ENCODE data around the gene THSD4. TPM values are rescaled to one million over a fixed set of nuclear protein-coding genes. Genes with fewer than 3 reads are reported as not detected.

Gene THSD4
- total and polyA plus RNA-seq, 2 of the 4 experiments (the other 2 are of a cell fraction): 25.5 to 31.1 TPM

DNA sequence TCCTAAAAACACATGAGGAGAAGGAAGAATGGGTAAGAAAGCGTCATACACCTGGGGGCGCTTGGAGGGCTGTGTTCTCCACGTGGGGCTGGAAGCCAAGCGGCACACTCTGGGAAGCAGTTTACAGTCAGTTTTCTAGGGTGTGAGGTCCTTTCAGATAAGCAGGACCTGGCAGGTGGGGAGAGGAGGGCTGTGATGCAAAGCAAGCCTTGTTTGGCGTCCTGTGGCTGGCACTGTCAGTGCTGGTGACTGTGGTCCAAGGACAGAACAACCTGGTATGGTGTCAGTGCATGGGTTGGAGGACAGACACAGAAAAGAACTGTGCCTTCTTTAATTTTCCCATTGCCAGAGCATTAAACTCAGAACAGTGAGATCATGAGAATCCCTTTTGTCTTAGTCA, 434.4 kb downstream of the THSD4 start:
- no TSS peak for BruUV-seq (replicated peaks)
- Histone ChIP-seq H3K9me3 (ENCODE audit: control insufficient read depth, insufficient read depth, low read length) (no peaks in the 10 kb centered on the region), H3K4me3 (ENCODE audit: insufficient read depth, low read depth, low read length) (no peak overlapping the region), H3K27ac (ENCODE audit: insufficient read depth, low read length) (no peak overlapping the region), H4K5ac (ENCODE audit: low read depth, low read length) (no peak overlapping the region), H3K27me3 (ENCODE audit: control insufficient read depth, insufficient read depth, low read length) (no peaks in the 10 kb centered on the region), H2BK20ac (ENCODE audit: low read depth, low read length) (no peak overlapping the region), H3K18ac (ENCODE audit: low read depth, low read length) (no peak overlapping the region), H3K56ac (ENCODE audit: extremely low read depth, insufficient read depth, low read length) (no peak overlapping the region), H2BK120ac (ENCODE audit: low read depth, low read length) (no peak overlapping the region), H3K79me1 (ENCODE audit: low read depth in 1 of 2, low read length in 2 of 2) (no peaks in the 10 kb centered on the region), H3K4ac (ENCODE audit: low read depth, low read length) (no peak overlapping the region), H4K8ac (ENCODE audit: low read depth in 2 of 2, low read length in 2 of 2) (no peak overlapping the region), H2AK5ac (ENCODE audit: low read depth, low read length) (no peak overlapping the region), H2AK9ac (replicated peaks; ENCODE audit: low read depth, low read length, poor library complexity) (peak overlapping the region; percentile 23), H4K91ac (ENCODE audit: insufficient read depth, low read depth, low read length) (no peak overlapping the region), H3K9ac (ENCODE audit: low read depth, low read length) (no peak overlapping the region), H2AFZ (replicated peaks; ENCODE audit: low read length, poor library complexity) (peak overlapping the region; percentile 38), H2BK5ac (ENCODE audit: low read depth, low read length, poor library complexity, severe bottlenecking) (no peak overlapping the region), H2BK15ac (ENCODE audit: low read depth, low read length) (no peak overlapping the region), H3K23ac (ENCODE audit: low read depth, low read length) (no peak overlapping the region), H3K36me3 (ENCODE audit: control insufficient read depth, insufficient read depth, low read length) (no peaks in the 10 kb centered on the region; the same call in none of the 2 replicates), H4K20me1 (ENCODE audit: insufficient read depth, low read length) (peaks cover 16% of the 10 kb centered on the region; the same call in 1 of the 2 replicates), H3K14ac (replicated peaks; ENCODE audit: low read depth, low read length) (no peak overlapping the region), H3K9me1 (ENCODE audit: insufficient read depth, low read length) (no peaks in the 10 kb centered on the region; the same call in 1 of the 2 replicates), H3K4me1 (ENCODE audit: control insufficient read depth, insufficient read depth, low read length) (peaks cover 2% of the 10 kb centered on the region; the same call in 1 of the 2 replicates), H3K4me2 (ENCODE audit: low read depth, low read length) (no peak overlapping the region)
- POLR2A ChIA-PET (ENCODE audit: unreplicated experiment): interaction anchor here (0.5 kb wide), 1 partner anchor 12 kb away, joined by 4 read pairs; no protein-coding TSS in a partner anchor
- in situ Hi-C loops (cut with MboI; ENCODE audit: low sequenced_read_pairs): no loop called here
- 58% methylated on average over 2 of the region's 5 CpGs; no CpG with 5 or more reads in 1 of the 2 experiments for WGBS, 2 experiments (ENCODE audit: extremely low coverage in 2 of 2, insufficient read length in 1 of 2)
- intact Hi-C loops (cut with micrococcal nuclease): no loop called here
- ATAC-seq (ENCODE audit: low read depth) (no peak), DNase-seq (no peak)
- TF ChIP-seq POLR2A (IDR thresholded peaks at IDR 0.05; ENCODE audit: low read depth, low read length) (no peak), FOS (IDR thresholded peaks at IDR 0.05; ENCODE audit: low read depth, low read length) (no peak), BHLHE40 (IDR thresholded peaks at IDR 0.05; ENCODE audit: low read depth, low read length) (no peak), RCOR1 (IDR thresholded peaks at IDR 0.05; ENCODE audit: insufficient replicate concordance, low read length) (no peak), RAD21 (IDR thresholded peaks at IDR 0.05; ENCODE audit: low read length) (no peak), CTCF (conservative IDR thresholded peaks at IDR 0.05; ENCODE audit: low read depth, low read length) (no peak), MAZ (IDR thresholded peaks at IDR 0.05; ENCODE audit: borderline replicate concordance, low read depth, low read length) (no peak), CHD1 (IDR thresholded peaks at IDR 0.05; ENCODE audit: low read depth, low read length) (no peak), MXI1 (IDR thresholded peaks at IDR 0.05; ENCODE audit: borderline replicate concordance, low read depth, low read length) (no peak), RFX5 (IDR thresholded peaks at IDR 0.05; ENCODE audit: low read depth, low read length) (no peak), MAFK (IDR thresholded peaks at IDR 0.05; ENCODE audit: low read depth, low read length) (no peak), NFE2L2 (IDR thresholded peaks at IDR 0.05; ENCODE audit: low read depth, low read length) (no peak), SMC3 (IDR thresholded peaks at IDR 0.05; ENCODE audit: low read depth, low read length) (no peak), CEBPB (IDR thresholded peaks at IDR 0.05; ENCODE audit: low read depth, low read length) (no peak)
- TF ChIP-seq, protein P1, sequence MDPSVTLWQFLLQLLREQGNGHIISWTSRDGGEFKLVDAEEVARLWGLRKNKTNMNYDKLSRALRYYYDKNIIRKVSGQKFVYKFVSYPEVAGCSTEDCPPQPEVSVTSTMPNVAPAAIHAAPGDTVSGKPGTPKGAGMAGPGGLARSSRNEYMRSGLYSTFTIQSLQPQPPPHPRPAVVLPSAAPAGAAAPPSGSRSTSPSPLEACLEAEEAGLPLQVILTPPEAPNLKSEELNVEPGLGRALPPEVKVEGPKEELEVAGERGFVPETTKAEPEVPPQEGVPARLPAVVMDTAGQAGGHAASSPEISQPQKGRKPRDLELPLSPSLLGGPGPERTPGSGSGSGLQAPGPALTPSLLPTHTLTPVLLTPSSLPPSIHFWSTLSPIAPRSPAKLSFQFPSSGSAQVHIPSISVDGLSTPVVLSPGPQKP (IDR thresholded peaks at IDR 0.05; ENCODE audit: borderline replicate concordance, low read depth, low read length): no peak
- TF ChIP-seq, protein P2, sequence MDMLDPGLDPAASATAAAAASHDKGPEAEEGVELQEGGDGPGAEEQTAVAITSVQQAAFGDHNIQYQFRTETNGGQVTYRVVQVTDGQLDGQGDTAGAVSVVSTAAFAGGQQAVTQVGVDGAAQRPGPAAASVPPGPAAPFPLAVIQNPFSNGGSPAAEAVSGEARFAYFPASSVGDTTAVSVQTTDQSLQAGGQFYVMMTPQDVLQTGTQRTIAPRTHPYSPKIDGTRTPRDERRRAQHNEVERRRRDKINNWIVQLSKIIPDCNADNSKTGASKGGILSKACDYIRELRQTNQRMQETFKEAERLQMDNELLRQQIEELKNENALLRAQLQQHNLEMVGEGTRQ (IDR thresholded peaks at IDR 0.05; ENCODE audit: low read depth, low read length): no peak
- CTCF ChIA-PET: no interaction called here
- dilution Hi-C loops (cut with HindIII; ENCODE audit: low sequenced_read_pairs, unreplicated experiment): no loop called here

All from IMR-90 (cell line).